GM12892 (cell line): ENCODE results near the gene E2F1.

ENCODE experiments used
- DNase-seq: peaks from one replicate; pipeline ENCODE4 v3.0.0; 2011; ENCODE audit not compliant: insufficient read length
- FAIRE-seq: peaks from 2 replicates; lab custom pipeline; 2011; peaks lifted over from hg19 to GRCh38; lab: Jason Lieb, UNC
- POLR2A ChIP-seq: IDR thresholded peaks from 2 replicates; pipeline ENCODE4 v1.6.1; 2011; ENCODE audit warnings: low read depth, low read length, control low read depth
- POLR2AphosphoS5 ChIP-seq: IDR thresholded peaks from 2 replicates; pipeline ENCODE4 v1.6.1; 2011; ENCODE audit warnings: low read depth, low read length, control low read depth
- TAF1 ChIP-seq: IDR thresholded peaks from 2 replicates; pipeline ENCODE4 v1.6.1; 2011; ENCODE audit warnings: low read depth, mild to moderate bottlenecking, control low read depth, low read length, borderline replicate concordance

Gene E2F1

DNA sequence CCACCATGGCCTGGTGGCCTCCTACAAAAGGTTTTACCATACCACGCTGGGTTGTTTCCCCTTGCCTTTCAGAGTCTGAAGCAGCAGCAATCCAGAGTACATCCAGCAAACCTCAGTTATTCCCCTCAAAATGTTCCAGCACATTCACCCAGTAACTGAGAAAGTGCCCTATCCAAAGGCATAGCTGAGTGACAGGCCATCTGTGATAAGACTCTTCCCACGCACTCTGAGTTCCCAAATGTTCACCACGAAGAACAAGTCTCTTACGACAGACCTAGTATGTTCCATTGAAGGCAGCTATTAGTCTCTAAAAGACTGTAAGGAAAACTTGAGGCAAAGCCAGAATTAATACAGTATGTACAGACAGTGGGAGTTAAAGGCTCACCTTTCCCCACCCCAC, 55.7 kb downstream of the E2F1 start:
- TF ChIP-seq TAF1 (no peak), POLR2AphosphoS5 (no peak), POLR2A (no peak)
- no peak for DNase-seq
- FAIRE-seq = no peak

DNA sequence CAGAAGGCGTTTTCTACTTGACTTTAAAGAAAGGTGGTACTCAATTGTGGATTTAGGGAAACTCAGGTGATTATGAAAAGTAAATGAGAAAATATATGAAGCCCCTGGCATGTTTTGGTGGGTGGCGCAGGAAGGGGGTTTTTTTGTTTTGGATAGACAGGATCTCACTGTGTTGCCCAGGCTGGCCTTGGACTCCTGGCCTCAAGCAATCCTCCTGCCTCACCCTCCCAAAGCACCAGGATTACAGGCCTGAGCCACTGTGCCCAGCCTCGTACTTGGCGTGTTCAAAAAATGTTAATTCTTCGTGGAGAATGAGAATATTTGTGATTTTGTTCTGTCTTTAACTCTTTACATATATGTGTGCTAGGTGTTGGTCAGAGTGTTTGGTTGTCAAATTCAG, 56.2 kb downstream of the E2F1 start:
- DNase-seq (no peak), FAIRE-seq (no peak)
- TF ChIP-seq POLR2AphosphoS5 (no peak), POLR2A (no peak), TAF1 (no peak)

GRCh38 chr20:33629533-33629932, 56.7 kb downstream of the E2F1 start:
- DNase-seq (no peak), FAIRE-seq (no peak)
- no peak for TF ChIP-seq POLR2AphosphoS5
- no peak for TF ChIP-seq POLR2A
- TF ChIP-seq TAF1 = no peak

DNA sequence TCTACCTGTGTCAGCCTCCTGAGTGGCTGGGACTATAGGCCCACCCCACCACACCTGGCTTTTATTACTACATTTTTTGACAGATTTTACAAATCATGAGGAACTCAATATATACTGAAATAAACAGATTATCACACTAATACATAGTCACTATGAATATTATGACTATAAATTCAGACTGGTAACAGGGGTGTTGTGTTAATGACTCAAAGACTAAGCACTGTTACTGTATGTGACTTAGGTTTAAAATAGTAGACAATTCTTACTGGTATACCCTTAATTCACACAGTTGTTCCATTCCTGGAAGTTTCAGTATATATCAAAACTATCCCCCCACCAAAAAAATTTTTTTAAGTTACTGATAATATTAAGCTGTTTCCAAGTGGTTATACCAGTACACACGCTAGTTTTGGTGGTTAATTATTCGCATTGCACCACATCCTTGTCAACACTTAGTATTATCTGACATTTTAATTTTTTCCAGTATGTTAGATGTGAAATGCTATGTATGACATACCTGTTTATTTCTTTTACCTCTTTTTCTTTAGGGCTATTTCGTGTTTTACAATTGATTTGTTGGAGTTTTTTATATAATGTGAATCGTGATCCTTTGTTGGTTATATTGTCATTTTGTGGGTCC, 58.5 kb downstream of the E2F1 start:
- FAIRE-seq (no peak), DNase-seq (no peak)
- TF ChIP-seq POLR2AphosphoS5 (no peak), TAF1 (no peak), POLR2A (no peak)

- DNase-seq (no peak), FAIRE-seq (no peak)
- TF ChIP-seq POLR2AphosphoS5 (no peak), TAF1 (no peak), POLR2A (no peak)
These were observed 60.0 kb downstream of the E2F1 start for GRCh38 chr20:33626190-33626589.
